GM23248 (cell line): ENCODE measurements around the gene PIF1. TPM values are rescaled to one million over a fixed set of nuclear protein-coding genes. Genes with fewer than 3 reads are reported as not detected.
A peak's percentile ranks its signal among the peaks of the same experiment; 100 is the strongest.

Source experiments
- DNase-seq: peaks from one replicate; pipeline ENCODE4 v3.0.0-alpha.2; 2015
- H2AFZ ChIP-seq: fragments of 200-600 bp; sonication (generic); 2 replicates; pipeline ENCODE4 v1.6.1; 2016; ENCODE audit warnings: antibody characterized with exemption
- H3F3A ChIP-seq: fragments of 200-600 bp; sonication (generic); 2 replicates; pipeline ENCODE4 v1.6.1; 2016; ENCODE audit warnings: mild to moderate bottlenecking, antibody characterized with exemption, mixed run types; ENCODE audit not compliant: insufficient read depth
- H3K27ac ChIP-seq: fragments of 200-600 bp; sonication (generic); 2 replicates; pipeline ENCODE4 v1.5.1; 2016; ENCODE audit warnings: mild to moderate bottlenecking
- H3K27me3 ChIP-seq: fragments of 200-600 bp; sonication (generic); replicated peaks from 2 replicates; pipeline ENCODE4 v1.6.1; 2016; ENCODE audit warnings: mild to moderate bottlenecking; ENCODE audit not compliant: insufficient read depth
- H3K36me3 ChIP-seq: fragments of 200-600 bp; sonication (generic); 2 replicates; pipeline ENCODE4 v1.6.1; 2016; ENCODE audit warnings: low read depth, mild to moderate bottlenecking
- H3K4me1 ChIP-seq: fragments of 200-600 bp; sonication (generic); 2 replicates; pipeline ENCODE4 v1.6.1; 2016; ENCODE audit warnings: mild to moderate bottlenecking; ENCODE audit not compliant: insufficient read depth
- H3K4me2 ChIP-seq: fragments of 200-600 bp; sonication (generic); one replicate; pipeline ENCODE4 v1.6.1; 2016; ENCODE audit warnings: mild to moderate bottlenecking; ENCODE audit not compliant: unreplicated experiment
- H3K4me3 ChIP-seq: fragments of 200-600 bp; sonication (generic); 2 replicates; pipeline ENCODE4 v1.5.1; 2016; ENCODE audit warnings: mild to moderate bottlenecking
- H3K79me2 ChIP-seq: fragments of 200-600 bp; sonication (generic); 2 replicates; pipeline ENCODE4 v1.6.1; 2016; ENCODE audit warnings: mild to moderate bottlenecking; ENCODE audit not compliant: insufficient read depth
- H3K9ac ChIP-seq: fragments of 200-600 bp; sonication (generic); 2 replicates; pipeline ENCODE4 v1.6.1; 2016; ENCODE audit warnings: mild to moderate bottlenecking
- H3K9me2 ChIP-seq: fragments of 200-600 bp; sonication (generic); 2 replicates; pipeline ENCODE4 v1.6.1; 2016; ENCODE audit warnings: mixed run types, mild to moderate bottlenecking, moderate library complexity; ENCODE audit not compliant: insufficient read depth
- H3K9me3 ChIP-seq: fragments of 200-600 bp; sonication (generic); one replicate; pipeline ENCODE4 v1.6.1; 2017; ENCODE audit warnings: low read depth
- H4K20me1 ChIP-seq: fragments of 200-600 bp; sonication (generic); 2 replicates; pipeline ENCODE4 v1.6.0; 2016; ENCODE audit not compliant: insufficient read depth
- EZH2 ChIP-seq: fragments of 200-600 bp; sonication (generic); IDR thresholded peaks from 2 replicates; pipeline ENCODE4 v1.6.1; 2018; ENCODE audit warnings: antibody characterized with exemption, mild to moderate bottlenecking; ENCODE audit not compliant: insufficient read depth, poor library complexity, severe bottlenecking
- EZH2phosphoT487 ChIP-seq: fragments of 200-600 bp; sonication (generic); IDR thresholded peaks from 2 replicates; pipeline ENCODE4 v1.6.1; 2018; ENCODE audit warnings: antibody characterized with exemption, moderate library complexity, mild to moderate bottlenecking, low read depth; ENCODE audit not compliant: insufficient read depth
- WGBS, 2 experiments: methylation state at CpG; one replicate each; pipeline ENCODE4 v1.1.6; 2015 to 2017; ENCODE audit warnings: low lambda C conversion rate in 2 of 2, low coverage in 1 of 2; ENCODE audit errors: missing lambda C conversion rate in 2 of 2; 5-methylcytosine and 5-hydroxymethylcytosine counted together
- in situ Hi-C: fragments of 300-500 bp; cut with MboI; formaldehyde crosslinking; loops from 2 replicates; pipeline ENCODE4 v1.15.0; 2020
- polyA plus RNA-seq: library from polyadenylated mRNA; unstranded; fragments of >200 nt; fragmentation: Nextera tagmentation; extraction: Ambion mirVana; gene quantifications from 2 replicates; pipeline ENCODE4 v1.2.1, GENCODE V29; 2016
- total RNA-seq: library from RNA; depleted of rRNA; stranded (reverse); fragments of >200 nt; shearing (Covaris generic); gene quantifications from 2 replicates; pipeline ENCODE4 v1.2.3, GENCODE V29; 2014

The PIF1 gene
- total and polyA plus RNA-seq, 2 experiments from 2014 or later, result 7.0 to 9.7 TPM

DNA sequence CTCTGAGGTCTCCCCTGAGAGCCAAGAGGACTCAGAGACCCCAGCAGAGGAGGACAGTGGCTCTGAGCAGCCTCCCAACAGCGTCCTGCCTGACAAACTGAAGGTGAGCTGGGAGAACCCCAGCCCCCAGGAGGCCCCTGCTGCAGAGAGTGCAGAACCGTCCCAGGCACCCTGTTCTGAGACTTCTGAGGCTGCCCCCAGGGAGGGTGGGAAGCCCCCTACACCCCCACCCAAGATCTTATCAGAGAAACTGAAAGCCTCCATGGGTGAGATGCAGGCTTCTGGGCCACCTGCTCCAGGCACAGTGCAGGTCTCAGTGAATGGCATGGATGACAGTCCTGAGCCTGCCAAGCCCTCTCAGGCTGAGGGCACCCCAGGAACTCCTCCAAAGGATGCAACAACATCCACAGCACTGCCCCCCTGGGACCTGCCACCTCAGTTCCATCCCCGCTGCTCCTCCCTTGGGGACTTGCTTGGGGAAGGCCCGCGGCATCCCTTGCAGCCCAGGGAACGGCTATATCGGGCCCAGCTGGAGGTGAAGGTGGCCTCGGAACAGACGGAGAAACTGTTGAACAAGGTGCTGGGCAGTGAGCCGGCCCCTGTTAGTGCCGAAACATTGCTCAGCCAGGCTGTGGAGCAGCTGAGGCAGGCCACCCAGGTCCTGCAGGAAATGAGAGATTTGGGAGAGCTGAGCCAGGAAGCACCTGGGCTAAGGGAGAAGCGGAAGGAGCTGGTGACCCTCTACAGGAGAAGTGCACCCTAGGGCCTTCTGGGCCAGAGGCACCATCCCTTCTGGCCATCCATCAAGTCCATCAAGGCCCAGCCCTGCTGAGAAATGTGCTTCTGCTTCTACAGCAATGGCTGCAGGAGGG is 39.9 kb upstream of the PIF1 start:
- peaks cover 13% of the 10 kb centered on the region for H3K4me1 ChIP-seq
- H3K36me3 ChIP-seq, result no peaks in the 10 kb centered on the region; the same call in 1 of the 2 replicates
- H3K9me3 ChIP-seq, result no peaks in the 10 kb centered on the region
- in situ Hi-C loops, result no loop called here
- 91 to 92% methylated on average over 11 to 12 of the region's 12 CpGs for WGBS, 2 experiments
- H3K79me2 ChIP-seq, result peaks cover 21% of the 10 kb centered on the region
- no peaks in the 10 kb centered on the region for H3K27me3 ChIP-seq
- no peaks in the 10 kb centered on the region for H4K20me1 ChIP-seq
- peak overlapping the region; percentile 46 for H3K27ac ChIP-seq
- no peak overlapping the region for H2AFZ ChIP-seq
- H3F3A ChIP-seq, result 0 out of 2 replicates have a peak, but pooled peaks cover 7% of the 10 kb centered on the region
- TF ChIP-seq EZH2, result no peak
- H3K9me2 ChIP-seq, result no peaks in the 10 kb centered on the region
- DNase-seq, result no peak
- H3K4me3 ChIP-seq, result no peak overlapping the region
- no peak overlapping the region for H3K9ac ChIP-seq
- no peak overlapping the region for H3K4me2 ChIP-seq

DNA sequence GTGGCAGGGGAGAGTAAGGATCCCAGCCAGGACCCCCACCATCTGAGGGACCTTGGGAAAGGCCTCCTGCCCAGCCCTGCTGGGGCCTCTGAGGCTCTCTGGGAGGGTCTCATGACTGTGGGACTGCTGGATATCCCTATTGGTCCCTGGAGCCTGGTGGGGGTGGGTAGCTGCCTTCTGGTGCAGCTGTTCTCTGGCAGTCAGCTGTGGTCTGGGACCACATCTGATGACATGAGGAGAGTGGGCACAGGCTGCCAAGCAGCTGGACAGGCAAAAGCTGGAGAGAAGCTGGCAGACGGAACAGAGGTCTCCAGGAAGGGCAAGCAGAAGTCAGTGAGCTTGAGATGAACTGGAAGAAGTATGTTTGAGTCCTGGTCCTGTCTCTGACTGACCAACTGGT is 38.6 kb upstream of the PIF1 start:
- WGBS, 2 experiments, result 87 to 100% methylated on average over 1 of the region's 1 CpG
- Histone ChIP-seq H3K4me2 (no peak overlapping the region), H3K79me2 (peaks cover 34% of the 10 kb centered on the region), H3K27me3 (no peaks in the 10 kb centered on the region), H3K4me1 (peaks cover 14% of the 10 kb centered on the region), H4K20me1 (no peaks in the 10 kb centered on the region), H3F3A (no peaks in the 10 kb centered on the region), H3K36me3 (peaks cover 11% of the 10 kb centered on the region; the same call in 1 of the 2 replicates), H2AFZ (no peak overlapping the region), H3K27ac (no peak overlapping the region), H3K9me2 (no peaks in the 10 kb centered on the region), H3K9ac (no peak overlapping the region), H3K9me3 (no peaks in the 10 kb centered on the region), H3K4me3 (no peak overlapping the region)
- TF ChIP-seq EZH2, result no peak
- no peak for TF ChIP-seq EZH2phosphoT487
- in situ Hi-C loops, result no loop called here
- DNase-seq, result no peak

GRCh38 chr15:64862408-64862807 is 37.0 kb upstream of the PIF1 start:
- no peak overlapping the region for H2AFZ ChIP-seq
- no peak overlapping the region for H3K9ac ChIP-seq
- H4K20me1 ChIP-seq, result no peaks in the 10 kb centered on the region
- H3K9me3 ChIP-seq, result no peaks in the 10 kb centered on the region
- in situ Hi-C loops, result no loop called here
- H3F3A ChIP-seq, result peaks cover 15% of the 10 kb centered on the region; the same call in 1 of the 2 replicates
- peaks cover 51% of the 10 kb centered on the region for H3K79me2 ChIP-seq
- H3K4me2 ChIP-seq, result no peak overlapping the region
- peaks cover 14% of the 10 kb centered on the region; the same call in 1 of the 2 replicates for H3K36me3 ChIP-seq
- no peak overlapping the region for H3K27ac ChIP-seq
- DNase-seq, result no peak
- no peaks in the 10 kb centered on the region for H3K9me2 ChIP-seq
- no peak overlapping the region for H3K4me3 ChIP-seq
- WGBS, 2 experiments, result 92 to 96% methylated on average over 1 of the region's 1 CpG
- peaks cover 31% of the 10 kb centered on the region for H3K4me1 ChIP-seq
- H3K27me3 ChIP-seq, result no peaks in the 10 kb centered on the region
- TF ChIP-seq EZH2phosphoT487, result no peak
- TF ChIP-seq EZH2, result no peak

DNA sequence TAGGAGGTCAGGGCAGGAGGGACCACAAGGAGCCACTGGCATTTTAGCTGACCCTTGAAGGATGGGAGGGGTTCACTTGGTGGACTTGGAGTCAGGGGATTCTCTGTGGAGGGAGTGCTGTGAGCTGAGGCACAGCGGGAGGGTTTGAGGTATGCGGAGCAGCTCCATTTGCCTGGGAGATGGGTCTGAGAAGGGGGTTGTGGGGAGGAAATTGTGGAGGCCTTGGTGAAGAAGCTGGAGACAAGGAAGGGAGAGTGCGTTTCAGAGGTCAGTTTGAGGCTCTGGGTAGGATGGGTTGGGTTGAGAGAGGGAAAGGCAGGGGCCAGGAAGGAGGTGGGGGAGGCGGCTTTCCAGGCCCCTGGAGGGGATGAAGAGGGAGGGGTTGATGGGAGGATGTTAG is 36.5 kb upstream of the PIF1 start:
- Histone ChIP-seq H3K27ac (no peak overlapping the region), H3K9ac (no peak overlapping the region), H3F3A (peaks cover 19% of the 10 kb centered on the region; the same call in 1 of the 2 replicates), H3K4me3 (no peak overlapping the region), H3K4me1 (peaks cover 35% of the 10 kb centered on the region), H3K36me3 (peaks cover 14% of the 10 kb centered on the region; the same call in 1 of the 2 replicates), H4K20me1 (no peaks in the 10 kb centered on the region), H2AFZ (no peak overlapping the region), H3K4me2 (no peak overlapping the region), H3K9me2 (no peaks in the 10 kb centered on the region), H3K79me2 (peaks cover 55% of the 10 kb centered on the region), H3K27me3 (no peaks in the 10 kb centered on the region), H3K9me3 (no peaks in the 10 kb centered on the region)
- no peak for TF ChIP-seq EZH2phosphoT487
- TF ChIP-seq EZH2, result no peak
- DNase-seq, result no peak
- 86 to 88% methylated on average over 4 of the region's 4 CpGs for WGBS, 2 experiments
- in situ Hi-C loops, result no loop called here
